K562 (cell line): ENCODE data around the gene OBSL1. TPM values are rescaled to one million over a fixed set of nuclear protein-coding genes. Genes with fewer than 3 reads are reported as not detected.

Experiments used
- JUND ChIP-seq, 2 experiments: IDR thresholded peaks; 2 replicates in 1 of 2; 3 replicates in 1 of 2; pipeline ENCODE4 v1.6.1; 2011; ENCODE audit warnings: borderline replicate concordance in 2 of 2, low read depth in 2 of 2, low read length in 2 of 2, improper control_type of control experiment in 1 of 2, missing biosample characterization in 1 of 2, missing genetic modification characterization in 1 of 2, missing genetic modification reagents in 1 of 2
- ZNF707 ChIP-seq: fragments of 250-450 bp; sonication (Bioruptor Pico); conservative IDR thresholded peaks from 2 replicates; pipeline ENCODE4 v1.8.0; 2022; ENCODE audit warnings: inconsistent platforms, mild to moderate bottlenecking, moderate library complexity
- ZZZ3 ChIP-seq: fragments of 450-650 bp; IDR thresholded peaks from 2 replicates; pipeline ENCODE4 v1.6.1; 2016; ENCODE audit warnings: antibody characterized with exemption, mild to moderate bottlenecking, moderate library complexity
- polyA plus RNA-seq, 8 experiments: library from polyadenylated mRNA; depleted of rRNA in 4 of 8; stranded (reverse) in 5 of 8; unstranded in 3 of 8; fragments of >200 nt; fragmentation: Nextera tagmentation in 2 of 8; fragmentation: Illumina TruSeq in 1 of 8; extraction: Ambion mirVana in 2 of 8; extraction: Trizol in 1 of 8; gene quantifications; 2 replicates each; pipeline versions ENCODE4 v1.2.1 to v1.2.3, GENCODE V29; 2011 to 2014; ENCODE audit warnings: inconsistent platforms in 1 of 8, missing spikeins in 1 of 8
- total RNA-seq, 7 experiments: library from RNA; depleted of rRNA in 6 of 7; stranded (reverse); fragments of >200 nt in 6 of 7; fragmentation: Illumina TruSeq in 2 of 7; extraction: Trizol in 2 of 7; gene quantifications; 2 replicates each; pipeline versions ENCODE4 v1.2.1 to v1.2.3, GENCODE V29; 2011 to 2021; ENCODE audit warnings: low replicate concordance in 1 of 7
- TF ChIP-seq, protein P1 (sequence below): fragments of 450-650 bp; IDR thresholded peaks from 2 replicates; pipeline ENCODE4 v1.6.1; 2016; ENCODE audit warnings: low read depth
- TF ChIP-seq, protein P2 (sequence below): fragments of 450-650 bp; IDR thresholded peaks from 2 replicates; pipeline ENCODE4 v1.6.1; 2016; ENCODE audit warnings: mild to moderate bottlenecking
- TF ChIP-seq, protein P3 (sequence below): fragments of 250-450 bp; sonication (Bioruptor Pico); IDR thresholded peaks from 2 replicates; pipeline ENCODE4 v1.6.1; 2021; ENCODE audit warnings: mild to moderate bottlenecking

The OBSL1 gene
- total and polyA plus RNA-seq, 9 of the 15 experiments (the other 6 are each of a cell fraction or from before 2014, with no cell fraction given), result 1.2 to 26.6 (median 8.6) TPM

- TF ChIP-seq, protein P1, sequence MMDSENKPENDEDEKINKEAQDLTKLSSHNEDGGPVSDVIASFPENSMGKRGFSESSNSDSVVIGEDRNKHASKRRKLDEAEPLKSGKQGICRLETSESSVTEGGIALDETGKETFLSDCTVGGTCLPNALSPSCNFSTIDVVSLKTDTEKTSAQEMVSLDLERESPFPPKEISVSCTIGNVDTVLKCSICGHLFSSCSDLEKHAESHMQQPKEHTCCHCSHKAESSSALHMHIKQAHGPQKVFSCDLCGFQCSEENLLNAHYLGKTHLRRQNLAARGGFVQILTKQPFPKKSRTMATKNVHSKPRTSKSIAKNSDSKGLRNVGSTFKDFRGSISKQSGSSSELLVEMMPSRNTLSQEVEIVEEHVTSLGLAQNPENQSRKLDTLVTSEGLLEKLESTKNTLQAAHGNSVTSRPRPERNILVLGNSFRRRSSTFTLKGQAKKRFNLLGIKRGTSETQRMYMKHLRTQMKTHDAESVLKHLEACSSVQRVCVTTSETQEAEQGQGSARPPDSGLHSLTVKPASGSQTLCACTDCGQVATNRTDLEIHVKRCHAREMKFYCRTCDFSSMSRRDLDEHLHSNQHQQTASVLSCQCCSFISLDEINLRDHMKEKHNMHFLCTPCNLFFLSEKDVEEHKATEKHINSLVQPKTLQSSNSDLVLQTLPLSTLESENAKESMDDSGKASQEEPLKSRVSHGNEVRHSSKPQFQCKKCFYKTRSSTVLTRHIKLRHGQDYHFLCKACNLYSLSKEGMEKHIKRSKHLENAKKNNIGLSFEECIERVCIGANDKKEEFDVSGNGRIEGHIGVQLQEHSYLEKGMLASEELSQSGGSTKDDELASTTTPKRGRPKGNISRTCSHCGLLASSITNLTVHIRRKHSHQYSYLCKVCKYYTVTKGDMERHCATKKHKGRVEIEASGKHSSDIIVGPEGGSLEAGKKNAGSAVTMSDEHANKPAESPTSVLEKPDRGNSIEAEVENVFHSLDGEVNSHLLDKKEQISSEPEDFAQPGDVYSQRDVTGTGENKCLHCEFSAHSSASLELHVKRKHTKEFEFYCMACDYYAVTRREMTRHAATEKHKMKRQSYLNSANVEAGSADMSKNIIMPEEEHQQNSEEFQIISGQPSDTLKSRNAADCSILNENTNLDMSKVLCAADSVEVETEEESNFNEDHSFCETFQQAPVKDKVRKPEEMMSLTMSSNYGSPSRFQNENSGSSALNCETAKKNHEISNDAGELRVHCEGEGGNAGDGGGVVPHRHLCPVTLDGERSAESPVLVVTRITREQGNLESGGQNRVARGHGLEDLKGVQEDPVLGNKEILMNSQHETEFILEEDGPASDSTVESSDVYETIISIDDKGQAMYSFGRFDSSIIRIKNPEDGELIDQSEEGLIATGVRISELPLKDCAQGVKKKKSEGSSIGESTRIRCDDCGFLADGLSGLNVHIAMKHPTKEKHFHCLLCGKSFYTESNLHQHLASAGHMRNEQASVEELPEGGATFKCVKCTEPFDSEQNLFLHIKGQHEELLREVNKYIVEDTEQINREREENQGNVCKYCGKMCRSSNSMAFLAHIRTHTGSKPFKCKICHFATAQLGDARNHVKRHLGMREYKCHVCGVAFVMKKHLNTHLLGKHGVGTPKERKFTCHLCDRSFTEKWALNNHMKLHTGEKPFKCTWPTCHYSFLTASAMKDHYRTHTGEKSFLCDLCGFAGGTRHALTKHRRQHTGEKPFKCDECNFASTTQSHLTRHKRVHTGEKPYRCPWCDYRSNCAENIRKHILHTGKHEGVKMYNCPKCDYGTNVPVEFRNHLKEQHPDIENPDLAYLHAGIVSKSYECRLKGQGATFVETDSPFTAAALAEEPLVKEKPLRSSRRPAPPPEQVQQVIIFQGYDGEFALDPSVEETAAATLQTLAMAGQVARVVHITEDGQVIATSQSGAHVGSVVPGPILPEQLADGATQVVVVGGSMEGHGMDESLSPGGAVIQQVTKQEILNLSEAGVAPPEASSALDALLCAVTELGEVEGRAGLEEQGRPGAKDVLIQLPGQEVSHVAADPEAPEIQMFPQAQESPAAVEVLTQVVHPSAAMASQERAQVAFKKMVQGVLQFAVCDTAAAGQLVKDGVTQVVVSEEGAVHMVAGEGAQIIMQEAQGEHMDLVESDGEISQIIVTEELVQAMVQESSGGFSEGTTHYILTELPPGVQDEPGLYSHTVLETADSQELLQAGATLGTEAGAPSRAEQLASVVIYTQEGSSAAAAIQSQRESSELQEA, result no peak
- TF ChIP-seq, protein P2, sequence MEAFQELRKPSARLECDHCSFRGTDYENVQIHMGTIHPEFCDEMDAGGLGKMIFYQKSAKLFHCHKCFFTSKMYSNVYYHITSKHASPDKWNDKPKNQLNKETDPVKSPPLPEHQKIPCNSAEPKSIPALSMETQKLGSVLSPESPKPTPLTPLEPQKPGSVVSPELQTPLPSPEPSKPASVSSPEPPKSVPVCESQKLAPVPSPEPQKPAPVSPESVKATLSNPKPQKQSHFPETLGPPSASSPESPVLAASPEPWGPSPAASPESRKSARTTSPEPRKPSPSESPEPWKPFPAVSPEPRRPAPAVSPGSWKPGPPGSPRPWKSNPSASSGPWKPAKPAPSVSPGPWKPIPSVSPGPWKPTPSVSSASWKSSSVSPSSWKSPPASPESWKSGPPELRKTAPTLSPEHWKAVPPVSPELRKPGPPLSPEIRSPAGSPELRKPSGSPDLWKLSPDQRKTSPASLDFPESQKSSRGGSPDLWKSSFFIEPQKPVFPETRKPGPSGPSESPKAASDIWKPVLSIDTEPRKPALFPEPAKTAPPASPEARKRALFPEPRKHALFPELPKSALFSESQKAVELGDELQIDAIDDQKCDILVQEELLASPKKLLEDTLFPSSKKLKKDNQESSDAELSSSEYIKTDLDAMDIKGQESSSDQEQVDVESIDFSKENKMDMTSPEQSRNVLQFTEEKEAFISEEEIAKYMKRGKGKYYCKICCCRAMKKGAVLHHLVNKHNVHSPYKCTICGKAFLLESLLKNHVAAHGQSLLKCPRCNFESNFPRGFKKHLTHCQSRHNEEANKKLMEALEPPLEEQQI, result no peak
- TF ChIP-seq, protein P3, sequence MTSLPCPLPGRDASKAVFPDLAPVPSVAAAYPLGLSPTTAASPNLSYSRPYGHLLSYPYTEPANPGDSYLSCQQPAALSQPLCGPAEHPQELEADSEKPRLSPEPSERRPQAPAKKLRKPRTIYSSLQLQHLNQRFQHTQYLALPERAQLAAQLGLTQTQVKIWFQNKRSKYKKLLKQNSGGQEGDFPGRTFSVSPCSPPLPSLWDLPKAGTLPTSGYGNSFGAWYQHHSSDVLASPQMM (CRISPR knock-in tag), result no peak
- no peak for TF ChIP-seq ZNF707 (CRISPR knock-in tag)
- peak; percentile 80 for TF ChIP-seq JUND (IDR thresholded peaks at IDR 0.05; ENCODE audit: borderline replicate concordance, low read depth, low read length)
- peak; percentile 83; the same call in 2 of the 3 replicates for TF ChIP-seq JUND (tag; IDR thresholded peaks at IDR 0.05; ENCODE audit: borderline replicate concordance, low read depth, low read length)
- TF ChIP-seq ZZZ3, result no peak
Observed at GRCh38 chr2:219571311-219572236, at the start of gene OBSL1 (continued).
